Measurements from ENCODE around the gene SINHCAF. TPM values are rescaled to one million over a fixed set of nuclear protein-coding genes. Genes with fewer than 3 reads are reported as not detected.

Gene SINHCAF
- total RNA-seq, 1 experiment from 2014 or later, result 68.8 TPM

DNA sequence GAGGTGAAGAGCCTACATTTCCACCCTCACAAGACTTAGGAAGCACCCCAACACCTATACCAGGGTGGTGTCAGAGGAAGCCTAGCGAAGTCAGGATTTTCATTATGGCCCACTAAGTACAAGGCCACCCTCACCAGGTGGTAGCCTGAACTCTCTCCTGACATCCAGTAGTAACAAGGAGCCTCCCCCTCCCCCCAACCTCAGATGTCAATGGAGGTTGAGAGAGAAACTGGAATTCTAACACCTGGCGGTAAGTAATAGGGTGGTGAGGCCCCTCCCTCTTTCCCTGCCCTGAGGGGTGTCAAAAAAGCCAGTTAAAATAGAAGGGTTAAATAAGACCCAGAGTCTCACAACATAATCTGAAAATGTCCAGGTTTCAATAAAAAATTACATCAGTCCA lies 37.6 kb downstream of the SINHCAF start:
- in situ Hi-C loops (cut with HindIII; ENCODE audit: low pct_unique_long_range_greater_than_20kb, low sequenced_read_pairs) (no loop called here), intact Hi-C loops (cut with micrococcal nuclease; ENCODE audit: unreplicated experiment) (no loop called here)
- POLR2A ChIA-PET, result interaction anchor here (0.7 kb wide), 1 partner anchor 144 kb away, joined by 3 read pairs; no protein-coding TSS in a partner anchor
- peaks cover 27% of the 10 kb centered on the region for H3K36me3 ChIP-seq (ENCODE audit: control insufficient read depth, insufficient read depth, low read length)
- no peaks in the 10 kb centered on the region for H3K4me1 ChIP-seq (ENCODE audit: control insufficient read depth, insufficient read depth, low read length)
- H3K27ac ChIP-seq (ENCODE audit: low read length), result no peak overlapping the region
- ATAC-seq, result no peak
- no TSS peak for BruUV-seq (replicated peaks)
- H3K27me3 ChIP-seq (ENCODE audit: control insufficient read depth, insufficient read depth, low read length), result no peaks in the 10 kb centered on the region
- DNase-seq (ENCODE audit: low read depth, low spot score), result no peak
- TF ChIP-seq TCF7L2 (IDR thresholded peaks at IDR 0.05; ENCODE audit: low read depth, low read length) (no peak), POLR2AphosphoS5 (IDR thresholded peaks at IDR 0.05; ENCODE audit: low read depth, low read length) (no peak), SIN3A (IDR thresholded peaks at IDR 0.05; ENCODE audit: borderline replicate concordance, insufficient read depth, low read depth, low read length) (no peak), CTCF (IDR thresholded peaks at IDR 0.05) (no peak)
- TF ChIP-seq, protein P1, sequence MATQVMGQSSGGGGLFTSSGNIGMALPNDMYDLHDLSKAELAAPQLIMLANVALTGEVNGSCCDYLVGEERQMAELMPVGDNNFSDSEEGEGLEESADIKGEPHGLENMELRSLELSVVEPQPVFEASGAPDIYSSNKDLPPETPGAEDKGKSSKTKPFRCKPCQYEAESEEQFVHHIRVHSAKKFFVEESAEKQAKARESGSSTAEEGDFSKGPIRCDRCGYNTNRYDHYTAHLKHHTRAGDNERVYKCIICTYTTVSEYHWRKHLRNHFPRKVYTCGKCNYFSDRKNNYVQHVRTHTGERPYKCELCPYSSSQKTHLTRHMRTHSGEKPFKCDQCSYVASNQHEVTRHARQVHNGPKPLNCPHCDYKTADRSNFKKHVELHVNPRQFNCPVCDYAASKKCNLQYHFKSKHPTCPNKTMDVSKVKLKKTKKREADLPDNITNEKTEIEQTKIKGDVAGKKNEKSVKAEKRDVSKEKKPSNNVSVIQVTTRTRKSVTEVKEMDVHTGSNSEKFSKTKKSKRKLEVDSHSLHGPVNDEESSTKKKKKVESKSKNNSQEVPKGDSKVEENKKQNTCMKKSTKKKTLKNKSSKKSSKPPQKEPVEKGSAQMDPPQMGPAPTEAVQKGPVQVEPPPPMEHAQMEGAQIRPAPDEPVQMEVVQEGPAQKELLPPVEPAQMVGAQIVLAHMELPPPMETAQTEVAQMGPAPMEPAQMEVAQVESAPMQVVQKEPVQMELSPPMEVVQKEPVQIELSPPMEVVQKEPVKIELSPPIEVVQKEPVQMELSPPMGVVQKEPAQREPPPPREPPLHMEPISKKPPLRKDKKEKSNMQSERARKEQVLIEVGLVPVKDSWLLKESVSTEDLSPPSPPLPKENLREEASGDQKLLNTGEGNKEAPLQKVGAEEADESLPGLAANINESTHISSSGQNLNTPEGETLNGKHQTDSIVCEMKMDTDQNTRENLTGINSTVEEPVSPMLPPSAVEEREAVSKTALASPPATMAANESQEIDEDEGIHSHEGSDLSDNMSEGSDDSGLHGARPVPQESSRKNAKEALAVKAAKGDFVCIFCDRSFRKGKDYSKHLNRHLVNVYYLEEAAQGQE (IDR thresholded peaks at IDR 0.05; ENCODE audit: insufficient read depth in 1 of 2, low read depth in 2 of 2, low read length in 1 of 2), result no peak
- CTCF ChIA-PET, result no interaction called here
- no peak overlapping the region for H3K4me3 ChIP-seq (ENCODE audit: low read depth in 2 of 2, low read length in 2 of 2)
- H3K9me3 ChIP-seq (ENCODE audit: control insufficient read depth, insufficient read depth, low read depth, low read length), result no peaks in the 10 kb centered on the region

DNA sequence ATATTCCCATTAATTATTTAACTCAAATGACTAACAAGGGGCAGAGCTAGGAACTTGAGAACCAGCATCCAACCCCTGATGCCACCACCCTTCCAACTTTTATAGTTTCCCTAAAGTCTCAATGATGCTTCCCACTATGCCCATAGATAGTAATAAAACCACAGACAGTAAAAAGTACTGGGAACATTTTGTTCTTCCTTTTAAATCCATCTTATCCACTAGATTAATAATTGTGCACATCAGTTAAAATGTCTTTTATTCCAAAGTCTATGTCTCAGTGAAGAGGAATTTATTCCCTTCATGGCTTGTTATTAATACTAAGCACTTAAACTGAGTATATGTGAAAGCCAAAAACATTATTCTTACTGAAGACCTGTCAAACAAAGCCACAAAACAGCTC lies 45.8 kb downstream of the SINHCAF start:
- Histone ChIP-seq H3K36me3 (ENCODE audit: control insufficient read depth, insufficient read depth, low read length) (peaks cover 8% of the 10 kb centered on the region), H3K27ac (ENCODE audit: low read length) (no peak overlapping the region), H3K27me3 (ENCODE audit: control insufficient read depth, insufficient read depth, low read length) (no peaks in the 10 kb centered on the region), H3K4me1 (ENCODE audit: control insufficient read depth, insufficient read depth, low read length) (no peaks in the 10 kb centered on the region), H3K4me3 (ENCODE audit: low read depth in 2 of 2, low read length in 2 of 2) (no peak overlapping the region), H3K9me3 (ENCODE audit: control insufficient read depth, insufficient read depth, low read depth, low read length) (no peaks in the 10 kb centered on the region)
- no TSS peak for BruUV-seq (replicated peaks)
- DNase-seq (ENCODE audit: low read depth, low spot score) (no peak), ATAC-seq (no peak)
- TF ChIP-seq CTCF (IDR thresholded peaks at IDR 0.05), result no peak
- TF ChIP-seq, protein P1 (IDR thresholded peaks at IDR 0.05; ENCODE audit: insufficient read depth in 1 of 2, low read depth in 2 of 2, low read length in 1 of 2), result no peak
- no peak for TF ChIP-seq TCF7L2 (IDR thresholded peaks at IDR 0.05; ENCODE audit: low read depth, low read length)
- no peak for TF ChIP-seq POLR2AphosphoS5 (IDR thresholded peaks at IDR 0.05; ENCODE audit: low read depth, low read length)
- no peak for TF ChIP-seq SIN3A (IDR thresholded peaks at IDR 0.05; ENCODE audit: borderline replicate concordance, insufficient read depth, low read depth, low read length)
- ChIA-PET CTCF (interaction anchor here (2.3 kb wide), 1 partner anchor 8 kb away, joined by 6 read pairs; no protein-coding TSS in a partner anchor), POLR2A (no interaction called here)
- intact Hi-C loops (cut with micrococcal nuclease; ENCODE audit: unreplicated experiment), result no loop called here
- in situ Hi-C loops (cut with HindIII; ENCODE audit: low pct_unique_long_range_greater_than_20kb, low sequenced_read_pairs), result no loop called here

All from Panc1 (cell line).